ENCODE measurements around the gene ST3GAL5. TPM values are rescaled to one million over a fixed set of nuclear protein-coding genes. Genes with fewer than 3 reads are reported as not detected.
A peak's percentile ranks its signal among the peaks of the same experiment; 100 is the strongest.

Gene ST3GAL5
- total and polyA plus RNA-seq, 2 experiments from 2014 or later = 3.2 to 7.9 TPM

DNA sequence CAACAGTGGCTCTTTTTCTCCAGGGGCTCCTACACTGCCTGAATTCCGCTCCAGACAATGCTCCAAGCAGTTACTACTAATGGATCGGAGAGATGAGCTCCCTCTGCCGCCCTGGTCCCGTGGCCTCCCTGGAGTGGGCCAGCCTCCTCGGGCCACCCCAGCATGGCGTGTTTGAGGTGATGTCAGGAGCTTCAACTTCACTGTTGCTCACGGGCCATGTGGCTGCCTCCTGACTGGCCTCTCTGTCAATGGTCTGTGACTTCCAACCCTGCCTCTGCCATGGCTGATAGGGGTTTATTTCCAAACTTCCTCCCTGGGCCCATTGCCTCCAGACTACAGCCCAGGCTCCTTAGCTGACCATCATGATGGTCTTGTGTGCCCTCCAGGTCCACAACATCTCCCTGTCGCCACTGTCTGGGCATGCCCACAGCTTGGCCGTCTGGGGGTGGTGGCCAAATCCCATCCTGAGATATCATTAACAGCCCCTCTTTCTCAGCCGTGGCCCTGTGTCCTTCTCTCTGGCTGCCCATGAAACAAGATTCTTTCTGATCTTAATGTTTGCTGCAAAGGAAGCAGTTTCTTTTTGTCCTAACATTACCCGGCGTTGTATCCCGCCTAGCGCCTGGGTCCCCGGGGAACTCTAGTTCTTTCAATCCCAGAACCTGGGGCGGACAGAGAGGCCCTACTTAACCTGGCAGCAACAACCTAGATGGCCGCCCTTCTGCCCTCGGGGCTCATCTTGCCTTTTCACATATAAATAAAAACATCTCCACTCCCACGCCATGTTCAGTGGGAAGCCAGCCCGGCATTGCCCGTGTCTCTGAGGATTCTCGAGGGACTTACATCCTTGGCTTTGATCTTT, 96.9 kb downstream of the ST3GAL5 start:
- Histone ChIP-seq H3F3A (replicated peaks; ENCODE audit: low read depth) (no peaks in the 10 kb centered on the region), H3K27me3 (ENCODE audit: insufficient read depth) (no peaks in the 10 kb centered on the region), H3K4me1 (ENCODE audit: insufficient read depth) (no peaks in the 10 kb centered on the region), H3K9me2 (ENCODE audit: insufficient read depth) (no peaks in the 10 kb centered on the region), H4K20me1 (replicated peaks; ENCODE audit: insufficient read depth) (no peaks in the 10 kb centered on the region), H3K36me3 (ENCODE audit: insufficient read depth) (no peaks in the 10 kb centered on the region), H2AFZ (no peak overlapping the region), H3K4me2 (no peak overlapping the region), H3K4me3 (no peak overlapping the region), H3K27ac (ENCODE audit: low read depth) (no peak overlapping the region), H3K79me2 (replicated peaks; ENCODE audit: insufficient read depth) (no peaks in the 10 kb centered on the region)
- no peak overlapping the region; the same call in 2 of the 3 replicates for H3K4me3 Mint-ChIP-seq
- TF ChIP-seq EZH2 (IDR thresholded peaks at IDR 0.05; ENCODE audit: low read depth, unreplicated experiment) = no peak
- TF ChIP-seq ZNF331 (CRISPR knock-in tag; IDR thresholded peaks at IDR 0.05; ENCODE audit: low read depth) = no peak
- TF ChIP-seq, protein P1, sequence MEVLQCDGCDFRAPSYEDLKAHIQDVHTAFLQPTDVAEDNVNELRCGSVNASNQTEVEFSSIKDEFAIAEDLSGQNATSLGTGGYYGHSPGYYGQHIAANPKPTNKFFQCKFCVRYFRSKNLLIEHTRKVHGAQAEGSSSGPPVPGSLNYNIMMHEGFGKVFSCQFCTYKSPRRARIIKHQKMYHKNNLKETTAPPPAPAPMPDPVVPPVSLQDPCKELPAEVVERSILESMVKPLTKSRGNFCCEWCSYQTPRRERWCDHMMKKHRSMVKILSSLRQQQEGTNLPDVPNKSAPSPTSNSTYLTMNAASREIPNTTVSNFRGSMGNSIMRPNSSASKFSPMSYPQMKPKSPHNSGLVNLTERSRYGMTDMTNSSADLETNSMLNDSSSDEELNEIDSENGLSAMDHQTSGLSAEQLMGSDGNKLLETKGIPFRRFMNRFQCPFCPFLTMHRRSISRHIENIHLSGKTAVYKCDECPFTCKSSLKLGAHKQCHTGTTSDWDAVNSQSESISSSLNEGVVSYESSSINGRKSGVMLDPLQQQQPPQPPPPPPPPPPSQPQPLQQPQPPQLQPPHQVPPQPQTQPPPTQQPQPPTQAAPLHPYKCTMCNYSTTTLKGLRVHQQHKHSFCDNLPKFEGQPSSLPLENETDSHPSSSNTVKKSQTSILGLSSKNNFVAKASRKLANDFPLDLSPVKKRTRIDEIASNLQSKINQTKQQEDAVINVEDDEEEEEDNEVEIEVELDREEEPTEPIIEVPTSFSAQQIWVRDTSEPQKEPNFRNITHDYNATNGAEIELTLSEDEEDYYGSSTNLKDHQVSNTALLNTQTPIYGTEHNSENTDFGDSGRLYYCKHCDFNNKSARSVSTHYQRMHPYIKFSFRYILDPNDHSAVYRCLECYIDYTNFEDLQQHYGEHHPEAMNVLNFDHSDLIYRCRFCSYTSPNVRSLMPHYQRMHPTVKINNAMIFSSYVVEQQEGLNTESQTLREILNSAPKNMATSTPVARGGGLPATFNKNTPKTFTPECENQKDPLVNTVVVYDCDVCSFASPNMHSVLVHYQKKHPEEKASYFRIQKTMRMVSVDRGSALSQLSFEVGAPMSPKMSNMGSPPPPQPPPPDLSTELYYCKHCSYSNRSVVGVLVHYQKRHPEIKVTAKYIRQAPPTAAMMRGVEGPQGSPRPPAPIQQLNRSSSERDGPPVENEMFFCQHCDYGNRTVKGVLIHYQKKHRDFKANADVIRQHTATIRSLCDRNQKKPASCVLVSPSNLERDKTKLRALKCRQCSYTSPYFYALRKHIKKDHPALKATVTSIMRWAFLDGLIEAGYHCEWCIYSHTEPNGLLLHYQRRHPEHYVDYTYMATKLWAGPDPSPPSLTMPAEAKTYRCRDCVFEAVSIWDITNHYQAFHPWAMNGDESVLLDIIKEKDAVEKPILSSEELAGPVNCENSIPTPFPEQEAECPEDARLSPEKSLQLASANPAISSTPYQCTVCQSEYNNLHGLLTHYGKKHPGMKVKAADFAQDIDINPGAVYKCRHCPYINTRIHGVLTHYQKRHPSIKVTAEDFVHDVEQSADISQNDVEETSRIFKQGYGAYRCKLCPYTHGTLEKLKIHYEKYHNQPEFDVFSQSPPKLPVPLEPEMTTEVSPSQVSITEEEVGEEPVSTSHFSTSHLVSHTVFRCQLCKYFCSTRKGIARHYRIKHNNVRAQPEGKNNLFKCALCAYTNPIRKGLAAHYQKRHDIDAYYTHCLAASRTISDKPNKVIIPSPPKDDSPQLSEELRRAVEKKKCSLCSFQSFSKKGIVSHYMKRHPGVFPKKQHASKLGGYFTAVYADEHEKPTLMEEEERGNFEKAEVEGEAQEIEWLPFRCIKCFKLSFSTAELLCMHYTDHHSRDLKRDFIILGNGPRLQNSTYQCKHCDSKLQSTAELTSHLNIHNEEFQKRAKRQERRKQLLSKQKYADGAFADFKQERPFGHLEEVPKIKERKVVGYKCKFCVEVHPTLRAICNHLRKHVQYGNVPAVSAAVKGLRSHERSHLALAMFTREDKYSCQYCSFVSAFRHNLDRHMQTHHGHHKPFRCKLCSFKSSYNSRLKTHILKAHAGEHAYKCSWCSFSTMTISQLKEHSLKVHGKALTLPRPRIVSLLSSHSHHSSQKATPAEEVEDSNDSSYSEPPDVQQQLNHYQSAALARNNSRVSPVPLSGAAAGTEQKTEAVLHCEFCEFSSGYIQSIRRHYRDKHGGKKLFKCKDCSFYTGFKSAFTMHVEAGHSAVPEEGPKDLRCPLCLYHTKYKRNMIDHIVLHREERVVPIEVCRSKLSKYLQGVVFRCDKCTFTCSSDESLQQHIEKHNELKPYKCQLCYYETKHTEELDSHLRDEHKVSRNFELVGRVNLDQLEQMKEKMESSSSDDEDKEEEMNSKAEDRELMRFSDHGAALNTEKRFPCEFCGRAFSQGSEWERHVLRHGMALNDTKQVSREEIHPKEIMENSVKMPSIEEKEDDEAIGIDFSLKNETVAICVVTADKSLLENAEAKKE (CRISPR knock-in tag; IDR thresholded peaks at IDR 0.05) = no peak
- TF ChIP-seq, protein P2, sequence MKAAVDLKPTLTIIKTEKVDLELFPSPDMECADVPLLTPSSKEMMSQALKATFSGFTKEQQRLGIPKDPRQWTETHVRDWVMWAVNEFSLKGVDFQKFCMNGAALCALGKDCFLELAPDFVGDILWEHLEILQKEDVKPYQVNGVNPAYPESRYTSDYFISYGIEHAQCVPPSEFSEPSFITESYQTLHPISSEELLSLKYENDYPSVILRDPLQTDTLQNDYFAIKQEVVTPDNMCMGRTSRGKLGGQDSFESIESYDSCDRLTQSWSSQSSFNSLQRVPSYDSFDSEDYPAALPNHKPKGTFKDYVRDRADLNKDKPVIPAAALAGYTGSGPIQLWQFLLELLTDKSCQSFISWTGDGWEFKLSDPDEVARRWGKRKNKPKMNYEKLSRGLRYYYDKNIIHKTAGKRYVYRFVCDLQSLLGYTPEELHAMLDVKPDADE (IDR thresholded peaks at IDR 0.05) = no peak
- TF ChIP-seq NANOG (IDR thresholded peaks at IDR 0.05; ENCODE audit: borderline replicate concordance) = no peak
- no peak for TF ChIP-seq POLR2AphosphoS5 (IDR thresholded peaks at IDR 0.05; ENCODE audit: low read depth)
- no peak for TF ChIP-seq JUNB (IDR thresholded peaks at IDR 0.05; ENCODE audit: unreplicated experiment)
- TF ChIP-seq EZH2phosphoT487 (IDR thresholded peaks at IDR 0.05; ENCODE audit: unreplicated experiment) = no peak
- TF ChIP-seq, protein P3, sequence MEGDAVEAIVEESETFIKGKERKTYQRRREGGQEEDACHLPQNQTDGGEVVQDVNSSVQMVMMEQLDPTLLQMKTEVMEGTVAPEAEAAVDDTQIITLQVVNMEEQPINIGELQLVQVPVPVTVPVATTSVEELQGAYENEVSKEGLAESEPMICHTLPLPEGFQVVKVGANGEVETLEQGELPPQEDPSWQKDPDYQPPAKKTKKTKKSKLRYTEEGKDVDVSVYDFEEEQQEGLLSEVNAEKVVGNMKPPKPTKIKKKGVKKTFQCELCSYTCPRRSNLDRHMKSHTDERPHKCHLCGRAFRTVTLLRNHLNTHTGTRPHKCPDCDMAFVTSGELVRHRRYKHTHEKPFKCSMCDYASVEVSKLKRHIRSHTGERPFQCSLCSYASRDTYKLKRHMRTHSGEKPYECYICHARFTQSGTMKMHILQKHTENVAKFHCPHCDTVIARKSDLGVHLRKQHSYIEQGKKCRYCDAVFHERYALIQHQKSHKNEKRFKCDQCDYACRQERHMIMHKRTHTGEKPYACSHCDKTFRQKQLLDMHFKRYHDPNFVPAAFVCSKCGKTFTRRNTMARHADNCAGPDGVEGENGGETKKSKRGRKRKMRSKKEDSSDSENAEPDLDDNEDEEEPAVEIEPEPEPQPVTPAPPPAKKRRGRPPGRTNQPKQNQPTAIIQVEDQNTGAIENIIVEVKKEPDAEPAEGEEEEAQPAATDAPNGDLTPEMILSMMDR (conservative IDR thresholded peaks at IDR 0.05; ENCODE audit: low read depth in 2 of 2) = no peak
- TF ChIP-seq, protein P4, sequence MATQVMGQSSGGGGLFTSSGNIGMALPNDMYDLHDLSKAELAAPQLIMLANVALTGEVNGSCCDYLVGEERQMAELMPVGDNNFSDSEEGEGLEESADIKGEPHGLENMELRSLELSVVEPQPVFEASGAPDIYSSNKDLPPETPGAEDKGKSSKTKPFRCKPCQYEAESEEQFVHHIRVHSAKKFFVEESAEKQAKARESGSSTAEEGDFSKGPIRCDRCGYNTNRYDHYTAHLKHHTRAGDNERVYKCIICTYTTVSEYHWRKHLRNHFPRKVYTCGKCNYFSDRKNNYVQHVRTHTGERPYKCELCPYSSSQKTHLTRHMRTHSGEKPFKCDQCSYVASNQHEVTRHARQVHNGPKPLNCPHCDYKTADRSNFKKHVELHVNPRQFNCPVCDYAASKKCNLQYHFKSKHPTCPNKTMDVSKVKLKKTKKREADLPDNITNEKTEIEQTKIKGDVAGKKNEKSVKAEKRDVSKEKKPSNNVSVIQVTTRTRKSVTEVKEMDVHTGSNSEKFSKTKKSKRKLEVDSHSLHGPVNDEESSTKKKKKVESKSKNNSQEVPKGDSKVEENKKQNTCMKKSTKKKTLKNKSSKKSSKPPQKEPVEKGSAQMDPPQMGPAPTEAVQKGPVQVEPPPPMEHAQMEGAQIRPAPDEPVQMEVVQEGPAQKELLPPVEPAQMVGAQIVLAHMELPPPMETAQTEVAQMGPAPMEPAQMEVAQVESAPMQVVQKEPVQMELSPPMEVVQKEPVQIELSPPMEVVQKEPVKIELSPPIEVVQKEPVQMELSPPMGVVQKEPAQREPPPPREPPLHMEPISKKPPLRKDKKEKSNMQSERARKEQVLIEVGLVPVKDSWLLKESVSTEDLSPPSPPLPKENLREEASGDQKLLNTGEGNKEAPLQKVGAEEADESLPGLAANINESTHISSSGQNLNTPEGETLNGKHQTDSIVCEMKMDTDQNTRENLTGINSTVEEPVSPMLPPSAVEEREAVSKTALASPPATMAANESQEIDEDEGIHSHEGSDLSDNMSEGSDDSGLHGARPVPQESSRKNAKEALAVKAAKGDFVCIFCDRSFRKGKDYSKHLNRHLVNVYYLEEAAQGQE (IDR thresholded peaks at IDR 0.05; ENCODE audit: unreplicated experiment) = no peak
- TF ChIP-seq ZNF114 (CRISPR knock-in tag; IDR thresholded peaks at IDR 0.05) = no peak
- no peak for TF ChIP-seq STAT1 (IDR thresholded peaks at IDR 0.05; ENCODE audit: unreplicated experiment)
- no peak for TF ChIP-seq CREB1 (CRISPR knock-in tag; IDR thresholded peaks at IDR 0.05; ENCODE audit: low read depth)
- no peaks in the 10 kb centered on the region for H3K36me3 Mint-ChIP-seq (ENCODE audit: low read depth)
- H3K27me3 Mint-ChIP-seq (ENCODE audit: insufficient read depth, low read depth, poor library complexity) = peaks cover 10% of the 10 kb centered on the region
- peak overlapping the region; percentile 68; the same call in 1 of the 2 replicates for H3K27ac Mint-ChIP-seq
- H3K4me1 Mint-ChIP-seq = 0 out of 3 replicates have a peak, but pooled peaks cover 3% of the 10 kb centered on the region
- ATAC-seq = no peak
- no peak for DNase-seq (ENCODE audit: low spot score)
- H3K9me3 Mint-ChIP-seq = no peaks in the 10 kb centered on the region

All from GM23338 (cell line).